DMS153 (cell line): ENCODE measurements around the gene PGBD4.
"Not testable (repeated sequence)": the region's sequence is repeated elsewhere in the genome, so short reads cannot be mapped to it uniquely, and the experiment has no call there.

Source experiments
- DNase-seq: peaks from one replicate; lab custom pipeline; 2025; lab: John Stamatoyannopoulos, UW

PGBD4 gene

GRCh38 chr15:34114215-34114614, 12.3 kb downstream of the PGBD4 start:
- no peak for DNase-seq

DNA sequence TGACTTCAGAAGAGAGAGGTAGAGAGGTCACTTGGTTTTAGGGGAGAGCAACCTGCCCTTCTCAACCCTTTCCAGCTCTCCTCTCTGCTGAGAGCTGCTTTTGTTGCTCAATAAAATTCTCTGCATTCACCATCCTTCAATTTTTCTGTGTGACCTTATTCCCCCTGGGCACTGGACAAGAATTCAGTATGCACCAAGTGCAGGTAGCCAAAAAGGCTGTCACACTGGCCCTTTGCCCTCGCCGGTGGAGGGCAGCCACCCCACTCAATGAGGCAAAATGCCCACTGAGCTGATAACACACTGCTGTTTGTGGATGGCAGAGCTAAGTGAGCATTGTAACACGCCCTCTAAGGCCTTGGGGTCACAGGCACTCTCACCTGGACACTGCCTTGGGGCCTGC, 12.9 kb downstream of the PGBD4 start:
- DNase-seq: no peak

- no peak for DNase-seq
Measured at GRCh38 chr15:34116620-34117019, 14.7 kb downstream of the PGBD4 start.

GRCh38 chr15:34119291-34119690, 17.4 kb downstream of the PGBD4 start:
- no peak for DNase-seq

- not testable (repeated sequence) for DNase-seq
Measured at GRCh38 chr15:34120420-34120819, 18.5 kb downstream of the PGBD4 start.

DNA sequence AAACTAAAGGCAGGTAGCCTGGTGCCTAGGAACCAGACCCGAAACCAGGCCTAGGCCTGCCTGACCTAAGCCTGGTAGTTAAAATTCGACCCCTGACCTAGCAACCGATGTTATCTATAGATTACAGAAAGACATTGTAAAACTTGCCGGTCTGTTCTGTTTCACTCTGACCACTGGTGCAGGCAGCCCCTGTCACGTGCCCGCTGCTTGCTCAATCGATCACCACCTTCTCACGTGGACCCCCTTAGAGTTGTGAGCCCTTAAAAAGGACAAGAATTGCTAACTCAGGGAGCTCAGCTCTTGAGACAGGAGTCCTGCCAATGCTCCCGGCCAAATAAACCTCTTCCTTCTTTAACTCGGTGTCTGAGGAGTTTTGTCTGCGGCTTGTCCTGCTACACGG, 19.9 kb downstream of the PGBD4 start:
- not testable (repeated sequence) for DNase-seq

DNA sequence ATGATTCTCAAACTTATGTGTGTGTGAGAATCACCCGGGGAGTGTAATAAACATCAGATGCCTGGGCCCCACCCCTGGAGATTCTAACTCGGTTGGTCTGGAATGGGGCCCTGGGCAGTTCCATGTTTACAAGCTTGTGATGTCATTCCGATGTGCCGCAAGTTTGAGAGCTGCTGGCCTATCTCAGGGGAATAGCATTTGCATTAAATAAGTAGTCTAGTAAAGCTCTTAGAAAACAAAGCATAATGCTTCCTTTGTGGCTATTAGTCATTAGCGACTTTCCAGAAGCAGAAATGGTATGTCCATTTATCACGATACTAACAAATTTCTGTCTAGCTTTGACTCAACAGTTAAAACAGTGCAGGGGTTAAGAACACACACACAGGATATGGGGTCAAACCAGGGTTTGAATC, 20.9 kb downstream of the PGBD4 start:
- DNase-seq: no peak

DNA sequence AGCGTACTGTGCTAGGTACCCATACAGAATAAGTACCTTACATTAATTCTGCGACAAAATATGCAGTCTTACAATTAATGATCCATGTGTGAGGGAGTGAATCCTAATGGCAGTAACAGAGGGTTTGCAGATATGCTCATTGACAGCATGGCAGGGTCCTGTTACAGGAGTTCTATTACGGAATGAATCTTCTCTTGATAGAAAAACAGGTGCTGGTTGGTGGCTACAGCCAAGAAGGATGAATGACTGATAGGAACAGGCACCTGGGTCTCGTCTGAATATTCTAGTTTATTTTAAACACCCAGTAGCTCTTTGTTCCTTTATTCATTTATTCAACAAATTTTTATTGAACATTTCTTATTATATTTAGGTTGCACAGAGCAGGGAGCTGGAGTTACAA, 22.8 kb downstream of the PGBD4 start:
- no peak for DNase-seq

- DNase-seq: no peak
Measured at GRCh38 chr15:34125945-34126344, 24.1 kb downstream of the PGBD4 start.

DNA sequence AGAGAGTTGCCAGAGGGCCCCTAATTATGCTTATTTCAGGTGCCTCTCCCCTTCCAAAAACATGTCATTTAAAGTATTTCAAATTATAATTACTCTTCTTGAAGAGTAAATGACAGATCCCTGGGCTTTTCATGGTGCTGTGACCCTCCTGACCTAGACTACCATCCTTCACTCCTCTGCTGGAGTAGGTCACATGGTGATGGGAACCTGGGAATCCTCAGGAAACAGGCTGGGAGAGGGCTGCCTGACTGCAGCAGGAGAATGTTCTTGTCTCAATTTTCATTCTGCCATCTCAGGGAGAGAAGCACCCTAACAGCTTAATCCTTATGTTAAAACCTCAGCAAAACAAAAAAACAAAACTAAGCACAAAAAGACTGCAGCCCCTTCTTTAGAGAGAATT, 24.6 kb downstream of the PGBD4 start:
- DNase-seq: no peak

DNA sequence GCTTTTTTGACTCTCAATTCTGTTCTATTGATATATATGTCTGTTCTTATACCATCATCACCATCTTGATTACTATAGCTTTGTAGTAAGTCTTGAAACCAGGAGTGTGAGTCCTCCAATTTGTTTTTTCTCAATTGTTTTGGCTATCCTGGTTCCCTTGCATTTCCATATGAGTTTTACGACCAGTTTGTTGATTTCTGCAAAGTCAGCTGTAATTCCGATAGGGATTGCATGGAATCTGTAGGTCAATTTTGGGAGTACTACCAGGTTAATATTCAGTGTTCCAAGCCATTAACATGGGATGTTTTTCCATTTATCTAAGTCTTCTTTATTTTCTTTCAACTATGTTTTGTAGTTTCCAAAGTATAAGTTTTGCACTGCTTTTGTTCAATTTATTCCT, 27.0 kb downstream of the PGBD4 start:
- DNase-seq: no peak

DNA sequence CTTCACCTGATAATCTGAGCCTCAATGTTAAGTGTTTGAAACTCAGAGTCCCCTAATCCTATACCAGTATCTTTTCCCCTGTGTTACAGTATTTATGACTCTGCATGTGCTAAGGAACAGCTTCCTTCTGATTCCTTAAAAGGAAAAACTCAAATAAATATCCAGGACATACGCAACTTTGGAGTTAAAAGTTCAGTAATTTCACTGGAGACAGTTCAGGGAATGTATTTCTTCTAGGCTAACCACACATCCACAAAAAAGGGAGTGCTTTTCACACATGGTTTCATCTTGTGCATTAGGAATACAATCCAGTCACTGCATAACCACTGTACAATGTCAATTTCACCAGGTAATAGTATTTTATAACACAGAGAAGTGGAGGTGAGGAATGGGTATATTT, 31.0 kb downstream of the PGBD4 start:
- no peak for DNase-seq

DNA sequence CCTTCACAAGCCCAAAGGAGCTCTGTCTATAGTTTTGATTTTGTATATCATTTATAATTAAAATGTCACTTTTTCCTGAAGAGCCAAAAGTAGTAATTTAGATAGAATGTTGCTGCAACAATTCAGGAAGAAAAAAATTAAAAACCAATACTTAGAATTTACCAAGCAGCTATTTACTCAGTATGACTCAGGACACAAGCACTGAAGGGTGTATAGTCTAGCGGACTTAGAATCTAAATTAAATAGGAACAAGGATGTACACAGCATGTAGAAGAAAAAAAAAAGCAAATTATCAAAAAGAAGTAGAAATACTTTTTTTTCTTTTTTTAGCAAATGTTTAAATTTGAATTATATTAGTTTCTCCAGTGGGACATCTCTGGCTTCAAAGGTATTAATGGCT, 31.6 kb downstream of the PGBD4 start:
- no peak for DNase-seq

DNA sequence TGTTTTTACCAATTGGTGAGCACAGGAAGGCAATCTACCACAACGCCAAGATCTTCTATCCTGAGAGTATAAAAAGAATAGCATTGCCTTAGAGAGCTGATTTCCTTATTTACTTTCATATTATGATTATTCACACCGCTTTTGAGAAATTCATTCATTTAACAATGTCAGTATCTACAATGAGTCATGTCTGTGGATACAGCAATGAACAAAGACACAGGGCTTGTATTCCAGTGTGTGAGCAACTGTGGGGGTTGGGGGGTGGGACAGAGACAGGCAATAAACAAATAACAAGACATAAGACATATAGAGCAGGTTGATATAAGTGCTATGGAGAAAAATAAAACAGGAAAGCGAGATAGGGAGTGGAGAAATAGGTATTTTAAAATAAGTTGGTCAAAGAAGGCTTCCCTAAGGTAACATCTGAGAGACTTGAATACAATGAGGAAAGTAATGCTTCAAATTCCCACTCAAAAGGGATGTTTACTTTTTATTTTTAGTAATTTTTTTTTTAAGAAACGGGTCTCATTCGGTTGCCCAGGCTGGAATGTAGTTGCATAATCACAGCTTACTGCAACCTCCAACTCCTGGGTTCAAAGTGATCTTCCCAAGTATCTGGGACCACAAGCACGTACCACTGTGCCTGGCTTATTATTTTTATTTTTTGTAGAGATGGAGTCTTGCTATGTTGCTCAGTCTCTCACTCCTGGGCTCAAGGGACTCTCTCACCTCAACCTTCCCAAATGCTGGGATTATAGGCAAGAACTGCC, 45.7 kb downstream of the PGBD4 start:
- DNase-seq: no peak

DNA sequence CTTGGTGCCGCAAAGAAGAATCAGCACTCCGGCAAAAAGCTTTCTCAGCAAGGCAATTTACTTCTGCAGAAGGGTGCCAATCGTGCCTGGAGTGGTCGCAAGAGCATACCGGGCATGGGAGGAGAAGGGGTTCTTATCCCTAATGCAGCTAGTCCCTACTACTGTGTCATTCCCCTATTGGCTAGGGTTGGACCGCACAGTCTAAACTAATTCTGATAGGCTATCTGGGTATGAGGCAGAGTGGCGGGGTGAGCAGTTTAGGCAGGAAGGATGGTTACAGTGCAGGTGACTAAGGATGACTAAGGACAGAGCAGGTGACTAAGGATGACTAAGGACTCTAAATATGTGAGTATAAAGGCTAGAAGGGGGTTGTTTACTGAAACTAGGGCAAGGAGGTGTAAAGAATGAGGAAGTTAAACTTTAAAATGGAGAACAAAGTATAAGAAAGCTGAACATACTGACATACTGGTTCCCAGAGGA, 52.9 kb downstream of the PGBD4 start:
- no peak for DNase-seq

- no peak for DNase-seq
Measured at GRCh38 chr15:34155859-34156258, 54.0 kb downstream of the PGBD4 start.
